Panc1 (cell line): ENCODE data around the gene ZNF684. TPM values are rescaled to one million over a fixed set of nuclear protein-coding genes. Genes with fewer than 3 reads are reported as not detected.
A peak's percentile ranks its signal among the peaks of the same experiment; 100 is the strongest.

Experiments used
- ATAC-seq: fragments of 200-7000 bp; cut with Tn5 transposase; 2 replicates; pipeline ENCODE4 v1.9.1; 2020; ENCODE audit warnings: mild to moderate bottlenecking, moderate library complexity
- BruUV-seq: library from RNA; stranded (reverse); fragments of 400-500 nt; replicated peaks from 2 replicates; lab custom pipeline; 2021; lab: Mats Ljungman, UMichigan
- CTCF ChIA-PET: fragments of 300-600 bp; sonication (Branson Sonifier 250); formaldehyde crosslinking; loops from one replicate; lab custom pipeline; 2022; ENCODE audit warnings: antibody characterized with exemption; lab: Charles Lee
- POLR2A ChIA-PET: fragments of 300-600 bp; sonication (Branson Sonifier 250); formaldehyde crosslinking; loops from one replicate; lab custom pipeline; 2022; ENCODE audit warnings: antibody characterized with exemption; lab: Charles Lee
- DNase-seq: peaks from one replicate; pipeline ENCODE4 v3.0.0-alpha.2; 2010; ENCODE audit warnings: low read depth, low spot score
- H3K27ac ChIP-seq: 2 replicates; pipeline ENCODE4 v1.5.1; 2011; ENCODE audit warnings: mild to moderate bottlenecking, low read length, inconsistent platforms
- H3K27me3 ChIP-seq: fragments of 200-500 bp; sonication (Bioruptor generic); 2 replicates; pipeline ENCODE4 v1.6.0; 2014; ENCODE audit warnings: low read length, inconsistent platforms; ENCODE audit not compliant: control insufficient read depth, insufficient read depth
- H3K36me3 ChIP-seq: fragments of 200-500 bp; sonication (Bioruptor generic); 2 replicates; pipeline ENCODE4 v1.5.1; 2014; ENCODE audit warnings: inconsistent platforms, mild to moderate bottlenecking, low read length, moderate library complexity; ENCODE audit not compliant: control insufficient read depth, insufficient read depth
- H3K4me1 ChIP-seq: 2 replicates; pipeline ENCODE4 v1.5.1; 2011; ENCODE audit warnings: inconsistent platforms, mild to moderate bottlenecking, low read length, moderate library complexity; ENCODE audit not compliant: control insufficient read depth, insufficient read depth
- H3K4me3 ChIP-seq, 2 experiments: 2 replicates each; pipeline ENCODE4 v1.5.1; 2011 to 2012; ENCODE audit warnings: low read depth in 2 of 2, low read length in 2 of 2, mild to moderate bottlenecking in 2 of 2, inconsistent platforms in 1 of 2, moderate library complexity in 1 of 2
- H3K9me3 ChIP-seq: fragments of 200-500 bp; sonication (Bioruptor generic); 2 replicates; pipeline ENCODE4 v1.5.1; 2014; ENCODE audit warnings: low read depth, mild to moderate bottlenecking, inconsistent platforms, low read length, moderate library complexity; ENCODE audit not compliant: control insufficient read depth, insufficient read depth
- CTCF ChIP-seq: fragments of 450-650 bp; IDR thresholded peaks from 2 replicates; pipeline ENCODE4 v1.5.1; 2017; ENCODE audit warnings: mild to moderate bottlenecking
- POLR2AphosphoS5 ChIP-seq: IDR thresholded peaks from 2 replicates; pipeline ENCODE4 v1.6.1; 2012; ENCODE audit warnings: mild to moderate bottlenecking, low read depth, low read length, moderate library complexity
- REST ChIP-seq, 2 experiments: IDR thresholded peaks; 2 replicates each; pipeline ENCODE4 v1.6.1; 2011 to 2012; ENCODE audit warnings: low read depth in 2 of 2, control low read depth in 1 of 2, low read length in 1 of 2, mild to moderate bottlenecking in 1 of 2, moderate library complexity in 1 of 2; ENCODE audit not compliant: insufficient read depth in 1 of 2
- SIN3A ChIP-seq: IDR thresholded peaks from 2 replicates; pipeline ENCODE4 v1.6.1; 2012; ENCODE audit warnings: low read depth, mild to moderate bottlenecking, low read length, moderate library complexity, borderline replicate concordance; ENCODE audit not compliant: insufficient read depth
- TCF7L2 ChIP-seq: IDR thresholded peaks from 2 replicates; pipeline ENCODE4 v1.6.1; 2011; ENCODE audit warnings: mild to moderate bottlenecking, low read depth, low read length, inconsistent platforms
- in situ Hi-C: cut with HindIII; loops from 2 replicates; pipeline ENCODE4 v1.10.0; 2016; ENCODE audit warnings: low sequenced_read_pairs, low pct_unique_long_range_greater_than_20kb
- intact Hi-C: fragments of 100-400 bp; cut with micrococcal nuclease; formaldehyde crosslinking; loops from one replicate; pipeline ENCODE4 v1.10.0; 2022; ENCODE audit not compliant: unreplicated experiment
- total RNA-seq: library from RNA; stranded (reverse); gene quantifications from one replicate; pipeline ENCODE4 v1.2.1, GENCODE V29; 2021; ENCODE audit not compliant: unreplicated experiment

The ZNF684 gene
- total RNA-seq, 1 experiment from 2014 or later = 5.3 TPM

GRCh38 chr1:40519517-40519916 is 11.9 kb upstream of the ZNF684 start:
- H3K4me3 ChIP-seq = no peak overlapping the region
- BruUV-seq = no TSS peak
- H3K4me1 ChIP-seq = no peaks in the 10 kb centered on the region
- ATAC-seq (no peak), DNase-seq (no peak)
- no peaks in the 10 kb centered on the region for H3K36me3 ChIP-seq
- CTCF ChIA-PET = interaction anchor here (0.6 kb wide), 1 partner anchor 95 kb away, joined by 8 read pairs; no protein-coding TSS in a partner anchor
- peaks cover 13% of the 10 kb centered on the region for H3K9me3 ChIP-seq
- no peak for TF ChIP-seq SIN3A
- no peak for TF ChIP-seq TCF7L2
- TF ChIP-seq POLR2AphosphoS5 = no peak
- TF ChIP-seq CTCF = no peak
- no peak for TF ChIP-seq REST (IDR thresholded peaks at IDR 0.05; ENCODE audit: insufficient read depth in 1 of 2, low read depth in 2 of 2, low read length in 1 of 2)
- POLR2A ChIA-PET = no interaction called here
- intact Hi-C loops (no loop called here), in situ Hi-C loops (no loop called here)
- H3K27me3 ChIP-seq = no peaks in the 10 kb centered on the region
- H3K27ac ChIP-seq = no peak overlapping the region

- TF ChIP-seq REST (IDR thresholded peaks at IDR 0.05; ENCODE audit: insufficient read depth in 1 of 2, low read depth in 2 of 2, low read length in 1 of 2) = no peak
- no peak for TF ChIP-seq TCF7L2
- no peak for TF ChIP-seq SIN3A
- no peak for TF ChIP-seq POLR2AphosphoS5
- TF ChIP-seq CTCF = no peak
- Histone ChIP-seq H3K27ac (peak overlapping the region; percentile 93), H3K36me3 (no peaks in the 10 kb centered on the region), H3K9me3 (0 out of 2 replicates have a peak, but pooled peaks cover 3% of the 10 kb centered on the region), H3K4me1 (peaks cover 7% of the 10 kb centered on the region), H3K4me3 (peak overlapping the region; percentile 81 to 89), H3K27me3 (no peaks in the 10 kb centered on the region)
- intact Hi-C loops (no loop called here), in situ Hi-C loops (no loop called here)
- BruUV-seq = TSS peak; percentile 98
- POLR2A ChIA-PET = no interaction called here
- CTCF ChIA-PET = no interaction called here
- ATAC-seq (peak; percentile 22; the same call in 1 of the 2 replicates), DNase-seq (no peak)
Observed at GRCh38 chr1:40530735-40531380, 579 bp upstream of the ZNF684 start.
